ENCODE results near the gene TTC23.

DNA sequence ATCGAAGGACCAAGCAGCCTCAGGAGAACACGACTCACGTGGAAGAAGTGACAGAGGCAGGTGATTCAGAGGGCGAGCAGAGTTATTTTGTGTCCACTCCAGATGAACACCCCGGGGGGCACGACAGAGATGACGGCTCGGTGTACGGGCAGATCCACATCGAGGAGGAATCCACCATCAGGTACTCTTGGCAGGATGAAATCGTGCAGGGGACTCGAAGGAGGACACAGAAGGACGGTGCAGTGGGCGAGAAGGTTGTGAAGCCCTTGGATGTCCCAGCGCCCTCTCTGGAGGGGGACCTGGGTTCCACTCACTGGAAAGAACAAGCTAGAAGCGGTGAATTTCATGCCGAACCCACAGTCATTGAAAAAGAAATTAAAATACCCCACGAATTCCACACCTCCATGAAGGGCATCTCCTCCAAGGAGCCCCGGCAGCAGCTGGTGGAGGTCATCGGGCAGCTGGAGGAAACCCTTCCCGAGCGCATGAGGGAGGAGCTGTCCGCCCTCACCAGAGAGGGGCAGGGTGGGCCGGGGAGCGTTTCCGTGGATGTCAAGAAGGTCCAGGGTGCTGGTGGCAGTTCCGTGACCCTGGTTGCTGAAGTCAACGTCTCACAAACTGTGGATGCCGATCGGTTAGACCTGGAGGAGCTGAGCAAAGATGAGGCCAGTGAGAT lies 118.5 kb downstream of the TTC23 start:
- TF ChIP-seq, protein P1, sequence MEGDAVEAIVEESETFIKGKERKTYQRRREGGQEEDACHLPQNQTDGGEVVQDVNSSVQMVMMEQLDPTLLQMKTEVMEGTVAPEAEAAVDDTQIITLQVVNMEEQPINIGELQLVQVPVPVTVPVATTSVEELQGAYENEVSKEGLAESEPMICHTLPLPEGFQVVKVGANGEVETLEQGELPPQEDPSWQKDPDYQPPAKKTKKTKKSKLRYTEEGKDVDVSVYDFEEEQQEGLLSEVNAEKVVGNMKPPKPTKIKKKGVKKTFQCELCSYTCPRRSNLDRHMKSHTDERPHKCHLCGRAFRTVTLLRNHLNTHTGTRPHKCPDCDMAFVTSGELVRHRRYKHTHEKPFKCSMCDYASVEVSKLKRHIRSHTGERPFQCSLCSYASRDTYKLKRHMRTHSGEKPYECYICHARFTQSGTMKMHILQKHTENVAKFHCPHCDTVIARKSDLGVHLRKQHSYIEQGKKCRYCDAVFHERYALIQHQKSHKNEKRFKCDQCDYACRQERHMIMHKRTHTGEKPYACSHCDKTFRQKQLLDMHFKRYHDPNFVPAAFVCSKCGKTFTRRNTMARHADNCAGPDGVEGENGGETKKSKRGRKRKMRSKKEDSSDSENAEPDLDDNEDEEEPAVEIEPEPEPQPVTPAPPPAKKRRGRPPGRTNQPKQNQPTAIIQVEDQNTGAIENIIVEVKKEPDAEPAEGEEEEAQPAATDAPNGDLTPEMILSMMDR (IDR thresholded peaks at IDR 0.05), result no peak
- no peak for TF ChIP-seq POLR2A (IDR thresholded peaks at IDR 0.05; ENCODE audit: low read depth)
